Measurements from ENCODE around the gene CACNA1E. TPM values are rescaled to one million over a fixed set of nuclear protein-coding genes. Genes with fewer than 3 reads are reported as not detected.

CACNA1E gene
- total RNA-seq, 1 experiment from 2014 or later = 0.45 TPM

GRCh38 chr1:181748013-181748412 lies 264.7 kb downstream of the CACNA1E start:
- POLR2A ChIA-PET = no interaction called here
- H3K27me3 ChIP-seq (replicated peaks; ENCODE audit: control insufficient read depth, insufficient read depth, low read length) = peaks cover 1% of the 10 kb centered on the region
- no peaks in the 10 kb centered on the region for H3K36me3 Mint-ChIP-seq (ENCODE audit: insufficient read depth, unreplicated experiment)
- no peaks in the 10 kb centered on the region for H3K4me1 Mint-ChIP-seq (ENCODE audit: low read depth, unreplicated experiment)
- H3K4me3 Mint-ChIP-seq (ENCODE audit: unreplicated experiment) = no peak overlapping the region
- BruUV-seq (replicated peaks) = no TSS peak
- no peaks in the 10 kb centered on the region for H3K9me3 ChIP-seq
- no peaks in the 10 kb centered on the region for H3K4me1 ChIP-seq
- peaks cover 21% of the 10 kb centered on the region for H3K27me3 Mint-ChIP-seq (ENCODE audit: insufficient read depth, unreplicated experiment)
- no peaks in the 10 kb centered on the region for H3K36me3 ChIP-seq (ENCODE audit: control insufficient read depth, insufficient read depth, low read length)
- no peak for TF ChIP-seq CTCF (IDR thresholded peaks at IDR 0.05; ENCODE audit: insufficient read depth in 1 of 2, low read depth in 1 of 2, low read length in 1 of 2, severe bottlenecking in 1 of 2, unreplicated experiment in 1 of 2)
- no peak overlapping the region for H3K4me3 ChIP-seq (ENCODE audit: low read depth, low read length)
- DNase-seq = no peak
- H3K9me3 Mint-ChIP-seq (ENCODE audit: unreplicated experiment) = no peaks in the 10 kb centered on the region
- intact Hi-C loops (cut with micrococcal nuclease; ENCODE audit: unreplicated experiment) = no loop called here
- no peak overlapping the region for H3K27ac Mint-ChIP-seq (ENCODE audit: unreplicated experiment)
- CTCF ChIA-PET = no interaction called here

GRCh38 chr1:181754103-181754502 lies 270.8 kb downstream of the CACNA1E start:
- Mint-ChIP-seq H3K4me3 (ENCODE audit: unreplicated experiment) (no peak overlapping the region), H3K27ac (ENCODE audit: unreplicated experiment) (no peak overlapping the region), H3K27me3 (ENCODE audit: insufficient read depth, unreplicated experiment) (peaks cover 18% of the 10 kb centered on the region), H3K4me1 (ENCODE audit: low read depth, unreplicated experiment) (no peaks in the 10 kb centered on the region), H3K36me3 (ENCODE audit: insufficient read depth, unreplicated experiment) (no peaks in the 10 kb centered on the region), H3K9me3 (ENCODE audit: unreplicated experiment) (no peaks in the 10 kb centered on the region)
- no peak for TF ChIP-seq CTCF (IDR thresholded peaks at IDR 0.05; ENCODE audit: insufficient read depth in 1 of 2, low read depth in 1 of 2, low read length in 1 of 2, severe bottlenecking in 1 of 2, unreplicated experiment in 1 of 2)
- no peaks in the 10 kb centered on the region for H3K9me3 ChIP-seq
- CTCF ChIA-PET = no interaction called here
- POLR2A ChIA-PET = no interaction called here
- intact Hi-C loops (cut with micrococcal nuclease; ENCODE audit: unreplicated experiment) = no loop called here
- H3K36me3 ChIP-seq (ENCODE audit: control insufficient read depth, insufficient read depth, low read length) = no peaks in the 10 kb centered on the region
- H3K27me3 ChIP-seq (replicated peaks; ENCODE audit: control insufficient read depth, insufficient read depth, low read length) = no peaks in the 10 kb centered on the region; the same call in 1 of the 2 replicates
- DNase-seq = no peak
- H3K4me3 ChIP-seq (ENCODE audit: low read depth, low read length) = no peak overlapping the region
- no TSS peak for BruUV-seq (replicated peaks)
- H3K4me1 ChIP-seq = no peaks in the 10 kb centered on the region

- Histone ChIP-seq H3K27me3 (replicated peaks; ENCODE audit: control insufficient read depth, insufficient read depth, low read length) (no peaks in the 10 kb centered on the region; the same call in 1 of the 2 replicates), H3K9me3 (no peaks in the 10 kb centered on the region), H3K4me3 (ENCODE audit: low read depth, low read length) (no peak overlapping the region), H3K4me1 (no peaks in the 10 kb centered on the region), H3K36me3 (ENCODE audit: control insufficient read depth, insufficient read depth, low read length) (no peaks in the 10 kb centered on the region)
- H3K27me3 Mint-ChIP-seq (ENCODE audit: insufficient read depth, unreplicated experiment) = peaks cover 11% of the 10 kb centered on the region
- ChIA-PET POLR2A (no interaction called here), CTCF (no interaction called here)
- no peaks in the 10 kb centered on the region for H3K4me1 Mint-ChIP-seq (ENCODE audit: low read depth, unreplicated experiment)
- no peak for TF ChIP-seq CTCF (IDR thresholded peaks at IDR 0.05; ENCODE audit: insufficient read depth in 1 of 2, low read depth in 1 of 2, low read length in 1 of 2, severe bottlenecking in 1 of 2, unreplicated experiment in 1 of 2)
- H3K4me3 Mint-ChIP-seq (ENCODE audit: unreplicated experiment) = no peak overlapping the region
- no peak for DNase-seq
- H3K9me3 Mint-ChIP-seq (ENCODE audit: unreplicated experiment) = no peaks in the 10 kb centered on the region
- BruUV-seq (replicated peaks) = no TSS peak
- no peak overlapping the region for H3K27ac Mint-ChIP-seq (ENCODE audit: unreplicated experiment)
- intact Hi-C loops (cut with micrococcal nuclease; ENCODE audit: unreplicated experiment) = no loop called here
- H3K36me3 Mint-ChIP-seq (ENCODE audit: insufficient read depth, unreplicated experiment) = no peaks in the 10 kb centered on the region
These were observed 276.2 kb downstream of the CACNA1E start for GRCh38 chr1:181759481-181759880.
